Ascending aorta (tissue), 2 donors: ENCODE results near the gene ERAL1. TPM values are rescaled to one million over a fixed set of nuclear protein-coding genes. Genes with fewer than 3 reads are reported as not detected.

ENCODE experiments used
- DNase-seq, 2 donors: peaks; one replicate each; pipeline ENCODE4 v3.0.0-alpha.2; 2019; ENCODE audit warnings: low spot score in 2 of 2
- H3K27ac ChIP-seq, 2 donors: fragments of 200-600 bp; sonication (generic); one replicate each; pipeline ENCODE4 v1.5.1; 2016 to 2017; ENCODE audit warnings: mild to moderate bottlenecking in 1 of 2
- H3K27me3 ChIP-seq: fragments of 200-600 bp; sonication (generic); one replicate; pipeline ENCODE4 v1.5.1; 2017
- H3K36me3 ChIP-seq, 2 donors: fragments of 200-600 bp; sonication (generic); one replicate each; pipeline ENCODE4 v1.5.1; 2016
- H3K4me1 ChIP-seq, 2 donors: fragments of 200-600 bp; sonication (generic); one replicate each; pipeline ENCODE4 v1.5.1; 2016 to 2017; ENCODE audit warnings: mild to moderate bottlenecking in 1 of 2
- H3K4me3 ChIP-seq, 2 donors: fragments of 200-600 bp; sonication (generic); one replicate each; pipeline ENCODE4 v1.5.1; 2016 to 2017; ENCODE audit warnings: mild to moderate bottlenecking in 1 of 2
- H3K9me3 ChIP-seq, 2 donors: fragments of 200-600 bp; sonication (generic); one replicate each; pipeline ENCODE4 v1.5.1; 2016
- CTCF ChIP-seq, 3 experiments: fragments of 200-600 bp in 2 of 3; fragments of 450-650 bp in 1 of 3; sonication (generic) in 2 of 3; IDR thresholded peaks; one replicate each; pipeline ENCODE4 v1.5.1; 2016 to 2019; ENCODE audit warnings: antibody characterized with exemption in 3 of 3, mild to moderate bottlenecking in 1 of 3, moderate library complexity in 1 of 3
- intact Hi-C: fragments of 100-400 bp; cut with DNase I; formaldehyde crosslinking; loops from one replicate; pipeline ENCODE4 v1.15.1; 2023
- total RNA-seq: library from RNA; depleted of rRNA; stranded (reverse); fragments of >200 nt; gene quantifications from one replicate; pipeline ENCODE4 v1.1.0, GENCODE V29; 2016

The ERAL1 gene
- total RNA-seq, 1 donor from 2014 or later, result 5.7 TPM

DNA sequence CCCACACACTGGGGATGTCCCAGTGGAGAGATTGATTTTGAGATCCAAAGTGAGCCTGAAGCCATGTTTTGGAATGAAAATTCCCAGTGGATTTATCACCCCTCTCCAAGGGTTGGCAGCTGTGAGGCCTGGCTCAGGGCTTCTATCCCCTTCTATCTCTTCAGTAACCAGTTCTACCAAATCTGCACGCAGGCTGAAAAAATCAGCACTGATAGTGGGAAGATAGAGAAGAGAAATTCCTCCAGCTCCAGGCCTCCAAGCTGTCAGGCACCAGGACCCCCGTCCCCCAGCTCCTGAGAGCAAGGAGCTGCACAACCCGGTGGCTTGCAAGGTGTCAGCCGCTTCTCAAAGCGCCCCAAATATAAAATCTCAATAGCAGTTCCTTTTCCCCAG, 41.7 kb downstream of the ERAL1 start:
- no peak for TF ChIP-seq CTCF (IDR thresholded peaks at IDR 0.05)
- DNase-seq, result no peak
- no peaks in the 10 kb centered on the region for H3K36me3 ChIP-seq
- H3K4me1 ChIP-seq, result peaks cover 3 to 44% of the 10 kb centered on the region in 2 donors
- H3K4me3 ChIP-seq, result peak overlapping the region; percentile 63 to 87
- intact Hi-C loops, result loop anchor here (2.0 to 5.0 kb wide), 4 partner anchors 42 to 169 kb away; partner anchors contain the start of genes ERAL1, NEK8 and TLCD1
- H3K9me3 ChIP-seq, result no peaks in the 10 kb centered on the region
- H3K27ac ChIP-seq, result peak overlapping the region; percentile 93 to 95
- no peaks in the 10 kb centered on the region for H3K27me3 ChIP-seq

DNA sequence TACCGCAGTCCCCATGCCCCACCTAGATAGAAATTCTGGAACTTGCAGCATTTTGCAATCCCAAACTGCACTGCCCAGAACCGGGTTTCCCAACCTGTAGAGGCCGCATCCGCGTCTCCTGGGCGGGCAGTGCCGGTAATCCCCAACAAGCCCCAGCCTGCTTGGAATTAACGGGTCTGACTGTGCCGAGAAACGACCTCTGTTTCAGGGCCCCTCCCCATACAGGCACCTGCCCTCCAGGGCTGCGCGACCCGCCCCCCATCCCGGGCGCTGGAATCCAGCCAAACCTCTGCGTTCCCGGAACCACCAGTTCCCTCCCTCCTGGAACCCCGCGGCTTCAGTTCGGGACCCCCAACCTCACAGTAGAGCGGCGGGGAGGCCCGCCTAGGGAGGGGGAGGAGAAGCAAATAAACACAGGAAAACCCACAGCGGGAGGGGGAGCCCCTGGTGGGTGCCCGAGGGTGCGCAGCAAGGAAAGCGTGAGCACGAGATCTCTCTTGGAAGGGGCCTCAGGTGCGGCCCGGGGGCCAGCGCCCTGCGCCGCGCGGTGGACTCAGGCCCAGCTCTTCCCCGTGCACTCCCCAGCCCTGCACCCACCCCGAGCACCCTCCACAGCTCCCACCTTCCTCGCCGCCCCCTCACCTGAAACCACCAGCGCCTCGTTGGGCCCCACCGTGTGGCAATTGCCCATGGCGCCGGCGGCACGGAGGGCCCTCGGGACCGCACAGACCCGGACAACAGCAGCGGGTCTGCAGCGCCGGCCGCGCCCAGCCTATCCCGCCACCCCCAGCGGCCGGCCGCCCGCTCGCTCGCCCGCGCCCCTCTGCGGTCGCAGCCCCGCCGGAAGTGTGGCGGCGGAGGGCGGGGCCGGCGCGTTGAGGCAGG, 42.3 kb downstream of the ERAL1 start, which contains the start of gene FLOT2:
Gene FLOT2, minus strand, starts transcription at position 850 of the 885 bp plus-strand sequence. Its CDS starts 159 bp downstream, at position 691.
- Histone ChIP-seq H3K27ac (peak within 1 kb of the TSS; percentile 93 to 95), H3K27me3 (no peaks in the 10 kb centered on the region), H3K36me3 (no peaks in the 10 kb centered on the region), H3K9me3 (no peaks in the 10 kb centered on the region), H3K4me1 (peaks cover 3 to 42% of the 10 kb centered on the region in 2 donors), H3K4me3 (peak within 1 kb of the TSS; percentile 63 to 87)
- intact Hi-C loops, result loop anchor here (2.0 to 5.0 kb wide), 4 partner anchors 42 to 170 kb away; partner anchors contain the start of genes ERAL1, NEK8 and TLCD1
- TF ChIP-seq CTCF (IDR thresholded peaks at IDR 0.05), result peak; percentile 5 to 20 (median 16)
- DNase-seq, result peak in 1 of 2 donors; percentile 87

- H3K27me3 ChIP-seq, result no peaks in the 10 kb centered on the region
- H3K27ac ChIP-seq, result peak overlapping the region; percentile 93 to 95
- intact Hi-C loops, result loop anchor here (2.0 to 5.0 kb wide), 4 partner anchors 43 to 171 kb away; partner anchors contain the start of genes ERAL1, NEK8 and TLCD1
- H3K36me3 ChIP-seq, result no peaks in the 10 kb centered on the region
- H3K9me3 ChIP-seq, result no peaks in the 10 kb centered on the region
- peak overlapping the region; percentile 63 to 87 for H3K4me3 ChIP-seq
- peaks cover under 1 to 36% of the 10 kb centered on the region in 2 donors for H3K4me1 ChIP-seq
- TF ChIP-seq CTCF (IDR thresholded peaks at IDR 0.05), result no peak
- peak in 1 of 2 donors; percentile 75 for DNase-seq
Observed at GRCh38 chr17:28897769-28898526, 43.1 kb downstream of the ERAL1 start.

GRCh38 chr17:28898527-28898955, 43.7 kb downstream of the ERAL1 start:
- no peaks in the 10 kb centered on the region for H3K9me3 ChIP-seq
- intact Hi-C loops, result loop anchor here (5.0 kb wide), 2 partner anchors 136 to 171 kb away; partner anchors contain the start of genes NEK8 and TLCD1
- no peak overlapping the region for H3K4me3 ChIP-seq
- H3K4me1 ChIP-seq, result peaks cover 0 to 34% of the 10 kb centered on the region in 2 donors
- no peaks in the 10 kb centered on the region for H3K27me3 ChIP-seq
- TF ChIP-seq CTCF (IDR thresholded peaks at IDR 0.05), result no peak
- H3K36me3 ChIP-seq, result no peaks in the 10 kb centered on the region
- DNase-seq, result peak in 1 of 2 donors; percentile 58
- peak overlapping the region; percentile 93 to 95 for H3K27ac ChIP-seq

DNA sequence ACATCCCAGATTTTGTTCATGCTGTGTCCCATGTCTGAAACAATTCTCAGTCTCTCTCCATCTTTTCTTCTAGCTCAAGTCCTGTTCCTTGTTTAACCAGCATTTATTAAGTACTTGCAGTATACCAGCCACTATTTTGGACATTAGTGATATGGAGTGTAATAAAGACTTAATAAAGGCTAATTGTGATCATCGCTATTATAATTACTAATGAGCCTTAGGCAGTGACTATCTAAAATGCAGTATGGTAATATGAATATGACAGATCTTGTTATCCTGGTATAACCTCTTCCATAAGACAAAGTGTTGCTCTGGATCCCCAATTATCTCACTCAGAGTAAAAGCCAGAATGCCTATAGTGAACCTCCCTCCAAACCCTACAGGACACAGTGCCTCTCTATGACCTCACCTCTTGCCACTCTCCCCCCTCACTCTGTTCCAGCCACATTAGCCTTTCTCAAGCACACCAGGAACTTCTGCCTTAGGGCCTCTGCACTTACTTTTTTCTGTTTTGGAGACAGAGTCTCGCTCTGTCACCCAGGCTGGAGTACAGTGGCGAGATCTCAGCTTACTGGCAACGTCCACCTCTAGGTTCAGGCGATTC, 44.5 kb downstream of the ERAL1 start:
- Histone ChIP-seq H3K27ac (no peak overlapping the region), H3K4me1 (peaks cover 0 to 30% of the 10 kb centered on the region in 2 donors), H3K36me3 (no peaks in the 10 kb centered on the region), H3K27me3 (no peaks in the 10 kb centered on the region), H3K9me3 (no peaks in the 10 kb centered on the region), H3K4me3 (no peak overlapping the region)
- DNase-seq, result no peak
- intact Hi-C loops, result loop anchor here (5.0 kb wide), 2 partner anchors 137 to 172 kb away; partner anchors contain the start of genes NEK8 and TLCD1
- no peak for TF ChIP-seq CTCF (IDR thresholded peaks at IDR 0.05)
